Neural crest cell (in vitro differentiated cells): ENCODE measurements around the gene FNDC3B. TPM values are rescaled to one million over a fixed set of nuclear protein-coding genes. Genes with fewer than 3 reads are reported as not detected.
A peak's percentile ranks its signal among the peaks of the same experiment; 100 is the strongest.

Experiments used
- DNase-seq: peaks from one replicate; pipeline ENCODE4 v3.0.0; 2021; ENCODE audit warnings: low read depth, mixed read lengths, low spot score
- H3K27ac Mint-ChIP-seq: one replicate; pipeline ENCODE4 v1.8.0; 2021; ENCODE audit warnings: mild to moderate bottlenecking, mixed read lengths; ENCODE audit not compliant: unreplicated experiment
- H3K27me3 Mint-ChIP-seq: 2 replicates; pipeline ENCODE4 v1.8.0; 2021; ENCODE audit warnings: low read depth, mild to moderate bottlenecking, mixed read lengths
- H3K36me3 Mint-ChIP-seq: 2 replicates; pipeline ENCODE4 v1.8.0; 2021; ENCODE audit warnings: low read depth, mild to moderate bottlenecking, mixed read lengths
- H3K4me1 Mint-ChIP-seq: 2 replicates; pipeline ENCODE4 v1.8.0; 2021; ENCODE audit warnings: mixed read lengths
- H3K4me3 Mint-ChIP-seq: one replicate; pipeline ENCODE4 v1.8.0; 2021; ENCODE audit warnings: mild to moderate bottlenecking, mixed read lengths
- H3K9me3 Mint-ChIP-seq: 2 replicates; pipeline ENCODE4 v1.8.0; 2021; ENCODE audit warnings: mixed read lengths
- CTCF ChIP-seq: fragments of 200-600 bp; sonication (generic); conservative IDR thresholded peaks from 2 replicates; pipeline ENCODE4 v1.5.0; 2021; ENCODE audit warnings: antibody characterized with exemption, mild to moderate bottlenecking
- total RNA-seq: library from RNA; stranded (reverse); gene quantifications from 2 replicates; pipeline ENCODE4 v1.2.1, GENCODE V29; 2021

The FNDC3B gene
- total RNA-seq, 1 donor from 2014 or later, result 41.5 TPM

GRCh38 chr3:172398484-172398883 lies 359.1 kb downstream of the FNDC3B start:
- Mint-ChIP-seq H3K27me3 (no peaks in the 10 kb centered on the region), H3K4me3 (no peak overlapping the region), H3K27ac (no peak overlapping the region), H3K4me1 (no peaks in the 10 kb centered on the region), H3K36me3 (peaks cover 26% of the 10 kb centered on the region), H3K9me3 (peaks cover 9% of the 10 kb centered on the region)
- no peak for TF ChIP-seq CTCF
- DNase-seq, result no peak

- peaks cover 6% of the 10 kb centered on the region for H3K9me3 Mint-ChIP-seq
- H3K4me1 Mint-ChIP-seq, result no peaks in the 10 kb centered on the region
- H3K36me3 Mint-ChIP-seq, result peaks cover 26% of the 10 kb centered on the region
- DNase-seq, result no peak
- no peak overlapping the region for H3K27ac Mint-ChIP-seq
- H3K4me3 Mint-ChIP-seq, result no peak overlapping the region
- no peaks in the 10 kb centered on the region for H3K27me3 Mint-ChIP-seq
- no peak for TF ChIP-seq CTCF
Measured at GRCh38 chr3:172402090-172402489, 362.7 kb downstream of the FNDC3B start.

- no peak for TF ChIP-seq CTCF
- Mint-ChIP-seq H3K36me3 (peaks cover 26% of the 10 kb centered on the region), H3K4me3 (no peak overlapping the region), H3K4me1 (no peaks in the 10 kb centered on the region), H3K9me3 (peaks cover 6% of the 10 kb centered on the region), H3K27ac (no peak overlapping the region), H3K27me3 (no peaks in the 10 kb centered on the region)
- no peak for DNase-seq
Measured at GRCh38 chr3:172402892-172403643, 363.7 kb downstream of the FNDC3B start.

GRCh38 chr3:172404237-172404962 lies 365.0 kb downstream of the FNDC3B start:
- DNase-seq, result no peak
- Mint-ChIP-seq H3K27ac (peak overlapping the region; percentile 5), H3K36me3 (peaks cover 24% of the 10 kb centered on the region), H3K27me3 (no peaks in the 10 kb centered on the region), H3K4me1 (no peaks in the 10 kb centered on the region), H3K4me3 (no peak overlapping the region), H3K9me3 (peaks cover 6% of the 10 kb centered on the region)
- TF ChIP-seq CTCF, result no peak

- Mint-ChIP-seq H3K9me3 (peaks cover 6% of the 10 kb centered on the region), H3K4me1 (no peaks in the 10 kb centered on the region)
Measured at GRCh38 chr3:172405914-172406313, 366.5 kb downstream of the FNDC3B start.

More at GRCh38 chr3:172405914-172406313, 366.5 kb downstream of the FNDC3B start:
- Mint-ChIP-seq H3K4me3 (no peak overlapping the region), H3K27ac (no peak overlapping the region), H3K36me3 (peaks cover 24% of the 10 kb centered on the region), H3K27me3 (no peaks in the 10 kb centered on the region)
- DNase-seq, result no peak
- no peak for TF ChIP-seq CTCF
